HG03025 (cell line): ENCODE results near the gene OTOP3.
"Not testable (repeated sequence)": the region's sequence is repeated elsewhere in the genome, so short reads cannot be mapped to it uniquely, and the experiment has no call there.

Experiments used
- ATAC-seq: cut with Tn5 transposase; IDR thresholded peaks from one replicate; pipeline ENCODE4 v1.9.1; 2021; ENCODE audit warnings: mild to moderate bottlenecking, moderate library complexity; ENCODE audit not compliant: unreplicated experiment, low FRiP score

OTOP3 gene

DNA sequence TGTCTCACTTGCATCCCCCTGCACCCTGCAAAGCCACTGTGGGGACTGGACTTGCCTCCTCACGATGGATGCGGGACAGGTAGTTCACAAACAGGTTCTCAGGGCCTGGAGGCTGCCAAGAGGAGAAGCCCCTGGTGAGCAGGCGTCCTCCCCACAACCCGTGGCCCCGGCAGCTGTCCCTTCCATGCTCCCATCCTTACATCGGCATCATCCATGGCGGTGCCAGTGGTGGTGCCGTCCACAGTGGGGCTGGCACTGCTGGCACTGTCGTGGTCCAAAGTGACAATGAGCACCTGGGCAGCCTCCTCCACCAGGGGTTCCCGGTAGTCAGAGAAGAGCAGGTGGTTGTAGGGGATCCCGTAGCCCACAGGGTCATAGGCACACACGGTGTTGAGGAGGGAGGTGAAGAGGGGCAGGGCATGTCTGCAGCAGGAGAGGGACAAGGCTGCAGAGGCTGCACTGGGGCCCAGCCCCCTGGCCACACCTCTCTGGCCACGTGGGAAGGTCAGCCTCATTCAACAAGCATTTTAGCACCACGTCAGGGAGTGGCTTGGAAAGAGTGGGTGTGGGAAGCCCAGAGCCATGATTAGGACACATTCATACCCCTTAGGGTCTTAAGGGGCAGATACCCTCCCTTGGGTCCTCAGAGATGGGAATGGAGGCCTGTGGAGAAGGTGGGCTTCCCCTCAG, 24.3 kb downstream of the OTOP3 start:
- ATAC-seq = no peak

DNA sequence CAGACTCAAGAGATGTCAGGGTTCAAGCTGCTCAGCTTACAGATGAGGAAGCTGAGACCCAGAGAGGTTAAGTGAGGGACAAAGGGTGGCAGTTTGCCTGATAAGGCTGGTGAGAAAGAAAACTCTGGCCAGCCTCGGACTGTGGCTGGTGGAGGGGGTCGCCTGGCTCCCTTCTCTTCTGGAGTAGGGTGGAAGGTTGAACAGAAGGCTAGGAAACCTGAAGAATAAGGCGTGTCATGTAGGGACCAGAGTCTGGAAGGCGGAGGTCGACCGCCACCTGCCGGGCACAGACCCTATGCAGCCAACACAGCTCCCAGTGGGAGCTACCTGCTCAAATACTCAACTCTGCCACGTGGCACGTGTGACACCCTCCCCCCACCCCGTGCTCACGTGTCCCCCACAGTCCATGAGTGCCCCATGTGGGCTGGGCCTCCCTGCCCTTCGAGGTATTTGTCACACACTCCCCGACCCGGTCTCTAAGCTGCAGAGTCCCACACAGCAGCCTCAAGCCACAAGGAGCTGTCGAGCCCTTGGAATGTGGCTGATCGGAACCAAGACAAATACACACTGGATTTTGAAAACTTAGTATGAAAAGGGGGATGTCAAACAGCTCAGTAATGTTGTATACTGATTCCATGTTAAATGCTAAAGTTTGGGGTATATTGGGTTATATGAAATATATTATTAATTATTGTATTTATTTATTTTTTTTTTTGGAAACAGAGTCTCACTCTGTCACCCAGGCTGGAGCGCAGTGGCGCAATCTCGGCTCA, 25.1 kb downstream of the OTOP3 start:
- ATAC-seq = no peak

DNA sequence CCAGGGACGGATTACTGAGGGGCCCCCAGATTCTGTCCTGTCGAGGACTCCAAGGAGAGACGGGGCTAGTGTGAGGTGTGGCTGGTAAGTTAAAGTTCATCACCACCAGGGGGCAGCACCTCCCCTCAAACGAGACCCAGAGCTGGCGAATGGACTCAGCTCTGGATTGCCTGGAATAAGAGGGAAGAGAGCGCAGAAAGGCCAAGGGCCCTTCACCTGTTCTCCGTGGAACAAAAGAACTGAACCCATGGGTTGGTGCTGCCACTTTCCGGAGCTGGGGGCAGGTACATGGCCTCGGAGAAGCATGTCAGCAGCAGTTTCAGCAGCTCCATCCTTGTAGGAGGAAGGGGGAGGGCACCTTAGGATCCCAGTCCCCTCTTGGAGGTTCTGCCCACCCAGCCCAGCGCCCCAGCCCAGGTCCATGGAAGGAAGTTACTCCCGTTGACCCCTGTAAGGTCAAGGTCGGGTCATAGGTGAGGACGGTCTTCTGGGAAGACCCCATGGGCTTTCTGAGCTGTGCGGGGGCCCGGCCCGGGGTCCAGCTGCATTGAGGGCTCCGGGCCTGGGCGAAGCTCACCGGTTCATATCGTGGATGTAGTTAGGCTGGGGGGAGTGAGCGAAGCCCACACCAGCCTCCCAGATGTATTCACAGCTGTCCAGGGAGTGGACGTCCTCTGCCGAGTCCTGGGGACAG, 26.1 kb downstream of the OTOP3 start:
- no peak for ATAC-seq

DNA sequence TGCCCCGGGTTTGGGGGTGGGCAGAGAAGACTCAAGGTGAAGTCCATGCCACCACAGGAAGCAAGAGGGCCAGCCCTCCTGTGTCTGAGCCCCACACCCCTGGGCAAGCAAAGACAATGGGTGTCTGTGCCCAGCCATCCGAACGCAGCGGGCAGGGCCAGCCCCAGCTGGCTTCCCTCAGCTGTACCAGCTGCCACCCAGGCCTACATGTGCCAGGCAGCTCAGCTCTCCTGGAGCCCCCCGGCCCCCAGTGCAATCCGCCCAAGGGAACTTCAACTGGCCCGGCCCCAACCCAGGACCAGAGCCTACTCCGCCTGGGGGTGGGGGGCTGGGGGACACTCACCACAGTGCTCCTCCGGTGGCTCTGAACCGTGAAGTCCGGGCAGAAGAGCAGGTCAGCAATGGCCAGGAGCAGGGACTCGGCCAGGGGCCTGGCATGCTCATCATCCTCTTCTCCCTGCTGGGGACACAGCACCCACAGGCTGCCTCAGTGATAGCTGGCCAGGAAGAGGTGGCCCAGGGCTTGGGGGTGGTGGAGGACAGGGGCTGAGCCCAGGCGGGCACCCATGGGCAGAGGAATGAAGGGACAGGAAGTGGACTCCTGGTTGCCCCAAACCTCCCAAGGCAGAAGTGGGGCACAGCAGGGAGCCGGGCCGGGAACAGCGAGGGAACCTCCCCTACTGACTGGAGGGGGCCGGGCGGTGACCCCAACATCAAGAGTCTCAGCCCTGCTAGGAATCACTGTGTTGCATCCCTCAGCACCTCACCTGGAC, 27.1 kb downstream of the OTOP3 start:
- no peak for ATAC-seq

DNA sequence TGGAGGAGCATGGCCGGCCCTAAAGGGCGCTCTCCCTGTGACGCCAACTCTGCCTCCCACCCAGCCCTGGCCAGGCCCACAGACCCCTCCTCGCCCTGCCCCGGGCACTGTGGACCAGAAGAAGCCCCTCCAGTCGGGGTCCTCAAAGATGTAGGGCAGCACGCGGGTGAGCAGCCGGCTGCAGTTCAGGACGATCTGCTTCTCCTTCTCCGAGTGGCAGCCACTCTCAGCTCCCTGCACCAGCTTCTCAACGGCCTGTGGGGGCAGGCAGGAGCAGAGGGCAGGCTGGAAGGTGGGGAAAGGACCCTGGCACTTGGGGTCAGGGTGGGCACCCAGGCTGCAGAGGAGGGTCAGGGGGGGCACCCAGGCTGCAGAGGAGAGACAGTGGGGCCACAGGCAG, 28.0 kb downstream of the OTOP3 start:
- ATAC-seq = no peak

DNA sequence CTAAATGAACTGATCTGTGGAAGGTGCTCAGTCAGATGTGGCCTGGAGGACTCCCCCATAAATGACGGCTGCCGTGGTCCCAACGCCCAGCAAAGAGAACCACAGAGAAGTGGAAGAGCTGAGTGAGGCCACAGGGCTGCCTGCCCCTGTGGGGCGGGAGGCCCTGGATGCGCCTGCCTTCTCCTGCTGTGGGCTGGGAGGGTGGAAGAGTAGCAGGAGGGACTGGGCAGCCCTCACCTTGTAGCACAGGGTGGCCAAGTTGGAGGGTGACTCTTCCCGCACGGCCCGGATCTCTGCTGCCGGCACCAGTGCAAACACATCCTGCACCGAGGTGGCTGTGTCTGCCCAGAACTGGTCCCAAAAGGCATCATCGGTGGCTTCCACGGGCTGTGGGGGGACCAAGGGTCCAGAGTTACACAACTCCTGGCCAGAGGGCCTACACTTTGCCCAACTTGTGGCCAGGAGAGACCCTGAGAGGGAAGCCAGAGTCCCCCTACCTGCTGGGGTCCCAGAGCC, 28.6 kb downstream of the OTOP3 start:
- ATAC-seq = no peak

DNA sequence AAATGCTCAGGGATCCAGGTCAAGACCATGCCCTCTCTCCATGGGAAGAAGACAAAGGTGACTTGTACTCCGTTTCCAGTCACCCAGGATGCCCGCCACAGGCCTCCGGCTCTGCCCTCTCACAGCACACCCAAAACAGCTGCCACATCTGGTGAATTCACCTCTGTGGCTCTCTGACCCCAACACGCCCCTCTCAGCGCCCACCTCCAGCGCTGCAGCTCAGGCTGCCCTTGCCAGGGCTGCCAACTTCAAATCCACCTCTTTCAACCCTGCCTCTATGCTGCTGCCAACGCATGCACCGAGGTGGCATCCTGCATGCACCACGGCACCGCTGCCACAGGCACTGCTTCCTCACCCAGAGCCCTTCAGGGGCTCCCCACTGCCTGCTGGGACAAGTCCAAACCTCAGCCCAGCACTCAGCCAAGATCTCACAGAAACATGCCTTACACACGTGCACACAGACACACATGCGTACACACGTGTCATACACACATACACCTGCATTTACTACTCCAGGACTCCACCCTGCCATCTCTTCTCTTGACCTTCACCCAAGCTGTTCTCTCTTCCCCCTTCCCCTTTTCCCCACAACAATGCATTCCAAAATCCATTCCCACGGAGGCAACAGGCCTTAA, 29.4 kb downstream of the OTOP3 start:
- no peak for ATAC-seq

DNA sequence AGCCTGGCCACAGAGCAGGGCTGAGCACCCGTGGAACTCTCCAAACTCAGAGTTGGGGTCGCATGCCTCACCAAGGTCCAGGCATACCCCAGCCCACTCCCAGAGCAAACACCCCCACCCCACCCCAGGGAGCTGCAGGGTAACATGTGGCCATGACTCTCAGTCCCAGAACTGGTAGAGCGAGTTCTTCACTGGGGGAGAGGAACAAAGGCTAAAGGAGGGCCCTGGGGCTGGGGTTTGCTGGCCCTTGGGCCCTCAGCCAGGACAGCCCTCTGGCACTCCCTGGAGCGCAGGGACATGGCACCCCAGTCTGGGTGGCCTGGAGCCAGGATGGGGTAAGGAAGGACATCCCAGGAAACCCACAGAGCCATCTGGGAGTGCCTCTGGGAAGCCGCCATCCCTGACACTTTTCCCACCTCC, 32.7 kb downstream of the OTOP3 start:
- no peak for ATAC-seq

DNA sequence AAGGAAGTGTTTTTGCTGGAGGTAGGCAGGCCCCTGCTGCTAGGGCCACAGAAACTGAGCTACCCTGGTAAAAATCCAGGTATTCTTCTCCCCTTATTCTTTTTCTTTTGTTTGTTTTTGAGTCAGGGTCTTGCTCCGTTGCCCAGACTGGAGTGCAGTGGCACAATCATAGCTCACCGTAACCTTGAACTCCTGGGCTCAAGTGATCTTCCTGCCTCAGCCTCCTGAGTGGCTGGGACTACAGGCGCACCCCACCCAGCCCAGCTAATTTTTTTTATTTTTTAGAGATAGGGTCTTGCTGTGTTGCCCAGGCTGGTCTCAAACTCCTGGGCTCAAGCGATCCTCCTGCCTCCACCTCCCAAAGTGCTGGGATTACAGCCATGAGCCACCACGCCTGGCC, 33.8 kb downstream of the OTOP3 start:
- not testable (repeated sequence) for ATAC-seq

DNA sequence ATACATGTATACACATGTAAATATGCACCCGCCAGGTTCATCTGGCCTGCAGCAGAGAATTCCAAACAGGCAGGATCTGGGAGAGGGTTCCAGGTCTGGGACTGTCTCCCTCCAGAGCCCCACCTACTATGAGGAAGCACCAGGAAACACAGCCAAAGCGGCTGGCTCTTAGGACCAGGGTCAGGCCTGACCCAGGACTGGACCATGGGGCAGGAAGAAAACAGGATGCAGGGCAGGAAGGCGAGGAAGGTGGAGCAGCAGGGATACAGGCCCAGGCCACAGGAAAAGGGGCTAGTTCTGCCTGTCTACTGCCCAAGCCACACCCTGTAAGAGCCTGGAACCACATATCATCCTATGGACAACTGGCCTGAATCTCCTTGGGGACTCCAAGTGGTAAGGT, 34.7 kb downstream of the OTOP3 start:
- ATAC-seq = no peak

DNA sequence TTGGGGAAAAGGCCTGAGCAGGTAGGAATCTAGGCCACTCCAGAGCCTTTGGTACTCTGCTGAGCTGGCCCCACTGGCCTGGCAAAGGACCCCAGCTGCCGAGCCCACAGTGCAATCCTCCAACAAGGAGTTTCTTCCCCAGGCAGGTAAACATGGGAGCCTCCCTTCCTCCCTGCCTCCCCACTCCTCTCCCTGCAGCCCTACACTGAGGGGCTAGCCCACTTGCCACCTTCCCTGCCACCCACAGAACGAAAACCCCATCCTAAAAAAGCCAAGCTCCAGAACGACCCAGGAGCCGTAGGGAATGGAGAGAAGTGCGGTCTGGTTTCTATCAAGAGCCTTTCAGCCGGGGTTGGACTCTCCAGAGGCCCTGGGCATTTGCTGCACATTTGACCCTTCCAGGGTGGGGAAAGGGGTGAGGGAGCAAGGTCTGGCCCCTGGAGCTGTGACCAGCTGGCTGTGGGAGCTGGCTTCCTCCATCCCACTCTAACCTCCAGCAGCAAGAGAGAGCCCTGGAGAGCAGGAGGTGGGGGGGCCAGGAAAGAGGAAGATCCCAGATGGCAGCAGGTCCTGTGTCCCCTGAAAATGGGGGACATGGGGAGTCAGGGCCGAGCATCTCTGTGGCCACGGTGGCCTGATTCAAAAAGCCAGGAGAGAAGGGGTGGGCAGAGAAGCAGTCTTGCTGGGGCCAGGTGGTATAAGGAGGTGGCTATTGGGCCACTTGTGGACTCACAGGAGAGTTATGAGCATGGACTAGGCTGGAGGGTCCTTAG, 35.6 kb downstream of the OTOP3 start:
- no peak for ATAC-seq

DNA sequence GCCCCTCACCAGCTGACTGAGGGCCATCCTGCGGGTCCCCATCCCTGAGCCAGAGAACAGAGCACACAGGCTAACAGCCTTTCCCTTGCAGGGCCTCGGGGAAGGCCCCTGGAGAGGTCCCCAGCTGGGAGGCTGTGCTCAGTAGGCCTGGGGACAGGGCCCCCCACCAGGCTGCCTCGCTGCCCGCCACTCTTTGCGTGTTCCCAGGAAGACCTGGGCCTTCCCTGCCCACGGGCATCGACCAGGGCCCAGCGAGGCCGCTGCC, 36.1 kb downstream of the OTOP3 start:
- no peak for ATAC-seq

DNA sequence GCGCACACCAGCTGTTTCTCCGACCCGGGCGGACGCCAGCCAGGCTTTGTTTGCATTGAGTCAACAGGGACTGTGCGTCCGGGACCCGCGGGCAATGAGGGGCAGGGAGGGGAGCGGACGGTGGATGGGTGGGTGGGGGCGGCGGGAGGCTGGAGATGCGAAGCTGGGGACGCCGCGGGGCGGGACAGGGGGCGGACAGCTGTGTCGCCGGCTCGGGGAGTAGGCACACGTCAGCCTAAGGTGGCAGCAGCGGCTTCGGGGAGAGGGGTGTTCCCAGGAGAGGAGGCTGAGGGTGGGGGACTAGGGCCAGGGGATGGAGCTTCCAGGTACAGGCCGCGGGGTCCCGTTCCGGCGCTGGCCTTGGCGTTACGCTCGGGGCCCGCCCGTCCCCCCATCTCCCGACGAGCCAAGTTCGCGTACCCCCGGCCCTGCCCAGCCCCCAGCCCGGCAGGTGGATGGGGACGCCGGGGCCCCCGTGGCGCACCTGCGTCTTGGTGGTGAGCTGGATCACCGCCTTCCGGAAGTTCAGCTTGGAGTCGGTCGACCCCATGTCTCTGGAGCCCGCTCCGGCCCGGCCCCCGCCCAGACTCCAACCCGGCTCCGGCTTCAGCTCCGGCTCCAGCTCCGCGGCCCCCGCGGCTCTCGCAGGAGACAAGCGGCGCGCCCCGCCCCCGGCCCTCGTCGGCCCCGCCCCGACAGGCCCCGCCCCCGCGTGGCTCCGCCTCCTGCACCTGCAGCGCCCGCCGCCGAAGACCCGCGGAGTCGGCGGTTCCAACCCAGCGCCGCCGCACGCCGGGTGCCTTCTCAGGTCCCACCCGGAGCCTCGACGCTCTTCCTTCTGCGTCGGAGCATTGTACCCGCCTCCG, 36.6 kb downstream of the OTOP3 start, which contains the start of gene HID1:
Gene HID1, minus strand, starts transcription at position 653 of the 866 bp plus-strand sequence. Its CDS starts 103 bp downstream, at position 550.
- ATAC-seq = no peak

DNA sequence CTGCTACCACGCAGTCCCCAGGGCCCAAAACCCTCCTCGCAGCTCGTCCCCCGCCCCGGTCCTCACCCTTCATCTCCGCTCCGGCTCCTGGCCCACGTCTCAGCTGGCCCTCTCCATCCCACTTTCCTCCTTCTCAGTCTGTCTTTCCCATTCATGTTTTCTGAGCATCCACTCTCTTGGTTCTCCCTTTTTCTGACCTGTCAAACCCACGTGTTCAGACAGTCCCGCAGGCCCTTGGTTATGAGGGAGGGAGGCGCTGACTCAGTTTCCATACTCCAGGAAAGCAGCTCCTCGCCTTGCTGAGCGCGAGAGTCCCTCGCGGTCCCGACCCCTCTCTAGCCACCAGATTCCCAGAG, 37.3 kb downstream of the OTOP3 start:
- ATAC-seq = no peak

DNA sequence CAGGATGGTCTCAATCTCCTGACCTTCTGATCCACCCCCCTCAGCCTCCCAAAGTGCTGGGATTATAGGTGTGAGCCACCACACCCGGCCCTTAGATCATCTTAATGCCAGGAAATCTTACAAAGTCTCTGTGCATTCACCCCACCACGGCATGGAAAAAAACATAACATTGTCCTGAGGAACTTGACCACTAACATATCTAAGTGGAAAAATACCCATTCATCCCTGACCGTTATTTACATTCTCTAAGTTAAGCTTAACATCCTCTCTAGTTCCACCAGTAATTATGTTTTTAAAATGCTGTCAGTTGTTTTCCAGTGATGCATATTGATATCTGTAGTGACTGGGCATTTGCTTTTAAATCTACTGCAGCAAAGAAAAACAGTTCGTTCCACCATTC, 40.2 kb downstream of the OTOP3 start:
- no peak for ATAC-seq

DNA sequence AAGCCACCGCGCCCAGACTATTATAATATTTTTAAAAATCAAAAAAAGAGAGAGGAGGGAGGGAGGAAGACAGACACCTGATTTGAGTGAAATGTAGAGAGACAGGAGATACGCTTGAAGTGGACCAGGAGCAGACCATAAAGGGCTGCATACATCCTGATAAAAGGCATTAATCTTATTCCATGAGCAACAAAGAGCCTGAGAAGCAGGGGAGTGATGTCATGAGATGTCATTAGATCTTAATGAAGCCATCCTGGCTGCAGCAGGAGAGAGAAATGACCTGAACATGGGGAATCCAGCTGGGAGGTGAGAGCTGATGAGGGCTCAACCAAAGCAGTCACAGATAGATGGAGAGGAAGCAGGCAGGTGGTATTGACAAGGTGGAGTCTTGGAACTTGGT, 42.1 kb downstream of the OTOP3 start:
- no peak for ATAC-seq

DNA sequence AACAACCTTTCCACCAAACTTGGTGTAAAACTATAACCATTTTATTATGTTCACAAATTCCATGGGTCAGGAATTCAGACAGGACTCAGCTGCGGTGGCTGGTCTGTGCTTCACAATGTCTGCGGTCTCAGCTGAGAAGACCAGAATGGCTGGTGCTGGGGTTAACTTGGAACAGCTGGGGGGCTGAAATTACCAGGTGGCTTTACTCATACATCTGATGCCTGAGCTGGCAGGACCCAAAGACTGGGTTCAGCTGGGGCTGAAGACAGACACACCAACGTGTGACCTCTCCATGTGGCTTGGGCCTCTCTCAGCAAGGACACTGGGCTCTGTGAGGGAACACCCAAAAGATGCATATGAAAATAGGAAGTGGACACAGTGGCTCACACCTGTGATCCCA, 42.5 kb downstream of the OTOP3 start:
- no peak for ATAC-seq

DNA sequence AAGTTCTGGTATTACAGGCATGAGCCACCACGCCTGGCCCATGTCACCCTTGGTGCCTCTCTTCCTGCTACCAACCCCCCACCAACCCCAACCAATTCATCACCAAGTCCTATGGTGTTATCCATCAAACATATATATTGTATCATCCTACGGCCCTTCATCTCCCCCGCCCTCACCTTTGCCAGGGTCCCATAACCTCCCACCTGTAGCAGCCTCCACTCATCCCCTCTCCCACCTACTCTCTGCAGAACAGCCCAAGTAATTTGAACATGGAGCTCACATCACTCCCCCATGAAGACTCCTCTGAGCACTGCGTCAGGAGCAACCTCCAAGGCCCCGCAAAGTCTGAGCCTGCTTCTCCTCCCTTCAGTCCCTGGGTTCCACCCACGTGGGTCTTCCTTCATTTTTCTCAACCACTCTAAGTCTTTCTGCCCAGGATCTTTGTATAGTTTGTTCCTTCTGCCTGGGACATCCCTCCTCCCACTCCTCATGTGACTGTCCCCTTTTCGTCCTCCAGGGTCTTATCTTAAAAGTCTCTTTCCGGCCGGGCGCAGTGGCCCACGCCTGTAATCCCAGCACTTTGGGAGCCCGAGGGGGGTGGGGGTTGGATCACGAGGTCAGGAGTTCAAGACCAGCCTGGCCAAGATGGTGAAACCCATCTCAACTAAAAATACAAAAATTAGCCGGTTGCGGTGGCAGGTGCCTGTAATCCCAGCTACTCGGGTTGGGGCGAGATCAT, 43.9 kb downstream of the OTOP3 start:
- no peak for ATAC-seq
